Mucosa of descending colon (tissue), 3 donors: ENCODE data around the gene POMT2. TPM values are rescaled to one million over a fixed set of nuclear protein-coding genes. Genes with fewer than 3 reads are reported as not detected.

Source experiments
- ATAC-seq: fragments of 200-7000 bp; cut with Tn5 transposase; one replicate; pipeline ENCODE4 v1.9.1; 2020; ENCODE audit warnings: mild to moderate bottlenecking, moderate library complexity
- DNase-seq, 3 donors: peaks; one replicate each; pipeline ENCODE4 v3.0.0-alpha.2; 2020
- H3K36me3 ChIP-seq: fragments of 200-600 bp; one replicate; pipeline ENCODE4 v1.8.0; 2021; ENCODE audit warnings: low read depth, mild to moderate bottlenecking
- H3K4me1 ChIP-seq: fragments of 200-600 bp; one replicate; pipeline ENCODE4 v1.8.0; 2021; ENCODE audit warnings: low read depth, mild to moderate bottlenecking
- H3K4me3 ChIP-seq: fragments of 200-600 bp; one replicate; pipeline ENCODE4 v1.8.0; 2021; ENCODE audit warnings: mild to moderate bottlenecking
- H3K9me3 ChIP-seq: fragments of 200-600 bp; one replicate; pipeline ENCODE4 v1.8.0; 2021; ENCODE audit warnings: mild to moderate bottlenecking
- CTCF ChIP-seq: fragments of 200-600 bp; IDR thresholded peaks from one replicate; pipeline ENCODE4 v1.8.0; 2022; ENCODE audit warnings: antibody characterized with exemption, mild to moderate bottlenecking
- intact Hi-C, 2 donors: fragments of 100-400 bp; cut with DNase I in 1 of 2; cut with micrococcal nuclease in 1 of 2; formaldehyde crosslinking; loops; one replicate each; pipeline versions ENCODE4 v1.11.0 to v1.11.1; 2022; cut with DNase I, micrococcal nuclease
- total RNA-seq, 3 donors: library from RNA; stranded (reverse); fragmentation: NEBNext Ultra II Directional in 2 of 3; extraction: Animal tissue kit (Norgen Biotek cat#: 25700) in 2 of 3; gene quantifications; one replicate each; pipeline versions ENCODE4 v1.2.1 to v1.2.4, GENCODE V29; 2021 to 2023
- donor health status: DM: no; HTN: no; CAD: no; lungs with moderate emphysema.
- donor health status: DM: no; HTN: no; CAD: no.
- donor health status: DM: no; HTN: yes; CAD: no.

The POMT2 gene
- total RNA-seq, 3 donors from 2014 or later = 22.9 to 28.5 (median 23.2) TPM

DNA sequence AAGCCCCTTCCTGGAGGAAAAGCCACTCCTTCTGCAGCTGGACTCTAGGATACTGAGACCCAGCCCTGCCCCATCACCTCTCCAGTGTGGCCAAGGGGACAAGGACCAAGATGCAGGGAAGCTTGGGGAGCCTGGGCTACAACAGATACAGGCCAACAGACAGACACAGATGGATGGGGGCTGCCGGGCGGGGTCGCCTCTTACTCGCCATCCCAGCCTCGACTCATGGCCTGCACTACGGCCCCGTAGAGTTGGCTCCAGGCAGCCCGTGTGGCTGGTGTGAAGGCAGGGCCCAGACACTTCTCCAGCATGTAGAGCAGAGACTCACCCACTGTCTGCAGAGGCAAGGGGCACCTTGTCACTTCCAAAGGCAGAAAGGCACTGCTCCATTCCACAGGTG is 54.3 kb downstream of the POMT2 start:
- no peak for DNase-seq
- no peaks in the 10 kb centered on the region for H3K36me3 ChIP-seq
- no peak for TF ChIP-seq CTCF

DNA sequence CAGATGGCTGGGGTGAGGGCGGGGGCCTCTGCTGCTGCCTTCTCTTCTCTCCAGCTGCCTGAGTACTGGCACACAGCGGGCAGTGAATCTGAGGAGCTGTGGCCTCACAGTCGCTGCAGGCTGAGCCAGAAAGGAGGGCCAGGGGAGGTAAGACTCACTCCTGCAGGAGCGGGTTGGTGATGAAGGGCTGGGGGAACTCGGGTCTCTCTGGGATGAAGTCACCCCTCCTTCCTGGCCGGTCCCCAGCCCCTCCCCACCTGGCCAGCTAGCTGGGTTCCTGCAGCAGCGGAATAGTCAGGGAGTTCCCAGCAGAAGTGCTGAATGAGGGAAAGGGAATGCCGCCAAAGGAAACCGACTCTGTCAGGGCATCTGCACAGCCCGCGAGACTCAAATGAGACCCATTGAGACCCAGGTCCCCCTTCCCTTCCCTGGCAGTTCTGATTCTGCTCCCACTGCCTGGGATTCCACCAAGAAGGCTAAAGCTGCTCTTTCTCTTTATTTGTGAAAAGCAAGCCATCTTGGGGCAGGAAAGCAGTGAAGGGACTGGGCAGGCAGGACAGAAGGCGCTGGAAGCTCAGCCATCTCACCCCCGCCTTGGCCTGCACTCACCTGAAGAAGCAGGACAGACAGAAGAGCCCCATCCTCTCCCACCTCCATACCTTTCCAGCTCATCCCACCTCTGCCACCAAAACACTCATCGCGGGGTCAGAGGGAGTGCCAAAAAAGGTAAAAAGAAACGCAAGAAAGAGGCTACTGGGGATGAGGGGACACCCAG is 54.9 kb downstream of the POMT2 start:
- intact Hi-C loops = no loop called here
- Histone ChIP-seq H3K36me3 (no peaks in the 10 kb centered on the region), H3K9me3 (peaks cover 4% of the 10 kb centered on the region), H3K4me1 (no peaks in the 10 kb centered on the region), H3K4me3 (no peak overlapping the region)
- TF ChIP-seq CTCF = no peak
- no peak for DNase-seq
- ATAC-seq = no peak

More for the DNA sequence above, 54.3 kb downstream of the POMT2 start:
- no peak for ATAC-seq
- no peaks in the 10 kb centered on the region for H3K4me1 ChIP-seq
- H3K4me3 ChIP-seq = no peak overlapping the region
- H3K9me3 ChIP-seq = peaks cover 4% of the 10 kb centered on the region
- intact Hi-C loops = no loop called here

GRCh38 chr14:77265187-77265515 is 55.5 kb downstream of the POMT2 start:
- intact Hi-C loops = no loop called here
- ATAC-seq (no peak), DNase-seq (no peak)
- peaks cover 4% of the 10 kb centered on the region for H3K9me3 ChIP-seq
- no peaks in the 10 kb centered on the region for H3K36me3 ChIP-seq
- H3K4me3 ChIP-seq = no peak overlapping the region
- no peak for TF ChIP-seq CTCF
- H3K4me1 ChIP-seq = no peaks in the 10 kb centered on the region

DNA sequence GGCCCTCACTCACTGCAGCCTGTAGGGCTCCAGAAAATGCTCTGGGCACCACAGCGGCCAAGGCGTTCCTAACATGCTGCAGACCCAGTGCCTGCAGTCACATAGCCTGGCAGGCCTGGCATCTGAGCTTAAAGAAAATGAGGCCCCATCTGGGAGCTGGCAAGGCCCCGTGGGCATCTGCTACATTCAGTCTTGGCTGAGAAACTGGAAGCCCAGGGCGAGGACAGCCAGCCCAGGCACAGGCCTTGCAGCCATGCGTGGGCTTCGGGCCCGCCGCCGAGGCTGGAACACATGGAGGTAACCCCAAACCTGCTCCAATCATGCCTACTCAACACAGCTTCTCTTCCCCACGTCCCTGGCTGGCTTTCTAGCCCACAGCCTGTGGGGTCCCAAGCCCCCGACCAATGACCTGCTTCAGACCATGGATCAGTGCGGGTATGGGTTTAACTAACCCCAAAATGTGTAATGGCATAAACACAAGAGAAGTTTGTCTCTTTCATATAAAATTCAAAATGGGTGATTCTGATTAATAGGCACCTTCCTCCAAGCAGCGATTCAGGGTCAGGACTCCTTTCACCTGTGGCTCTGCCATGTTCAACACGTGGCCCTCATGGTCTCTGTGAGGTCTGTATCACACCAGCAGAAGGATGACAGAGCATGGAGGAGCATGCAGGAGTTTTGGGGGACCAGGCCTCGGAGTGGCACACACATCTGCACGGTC is 56.1 kb downstream of the POMT2 start:
- intact Hi-C loops = no loop called here
- Histone ChIP-seq H3K4me3 (no peak overlapping the region), H3K4me1 (no peaks in the 10 kb centered on the region), H3K9me3 (peaks cover 4% of the 10 kb centered on the region), H3K36me3 (no peaks in the 10 kb centered on the region)
- DNase-seq = no peak
- no peak for ATAC-seq
- TF ChIP-seq CTCF = no peak

DNA sequence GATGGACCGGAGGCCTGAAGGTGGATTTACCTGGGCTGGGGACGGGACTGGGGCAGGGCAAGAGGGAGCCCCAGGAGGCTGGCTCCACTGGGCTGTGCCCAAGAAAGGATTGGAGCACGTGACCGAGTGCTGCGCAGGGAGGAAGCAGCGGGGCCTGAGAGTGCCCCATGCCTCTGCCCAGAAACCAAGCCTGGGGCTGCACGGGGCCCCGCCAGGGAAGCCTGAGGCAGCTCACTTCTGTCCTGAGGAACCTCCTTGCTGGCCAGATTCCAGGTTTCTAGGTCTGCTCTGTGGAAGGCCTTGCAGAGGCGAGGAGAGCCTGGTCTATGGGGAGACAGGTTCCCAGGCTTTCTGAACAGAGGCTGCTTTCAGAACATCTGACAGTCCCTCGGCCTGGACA is 60.1 kb downstream of the POMT2 start:
- no peak overlapping the region for H3K4me3 ChIP-seq
- intact Hi-C loops = no loop called here
- DNase-seq (peak in 1 of 3 donors; percentile 5), ATAC-seq (no peak)
- no peak for TF ChIP-seq CTCF
- no peaks in the 10 kb centered on the region for H3K9me3 ChIP-seq
- H3K4me1 ChIP-seq = no peaks in the 10 kb centered on the region
- H3K36me3 ChIP-seq = no peaks in the 10 kb centered on the region
